Stimulated activated CD4-positive, alpha-beta T cell treated with anti-CD3 and anti-CD28 coated beads, TNF-alpha, amount 100 ng/mL, for 1 hour (primary cell): Measurements from ENCODE around the gene IFNG.

Experiments used
- DNase-seq, 3 donors: peaks; one replicate each; pipeline ENCODE4 v3.0.0-alpha.2; 2020; ENCODE audit warnings: low read depth in 3 of 3, low spot score in 1 of 3

IFNG gene

GRCh38 chr12:68169213-68169889 is 9.8 kb upstream of the IFNG start:
- no peak for DNase-seq

GRCh38 chr12:68166317-68166831 is 6.8 kb upstream of the IFNG start:
- no peak for DNase-seq

- DNase-seq = no peak
Measured at GRCh38 chr12:68163560-68164081, 4.1 kb upstream of the IFNG start.

GRCh38 chr12:68162374-68162773 is 2.8 kb upstream of the IFNG start:
- no peak for DNase-seq

GRCh38 chr12:68158432-68158831 is 1.1 kb downstream of the IFNG start:
- DNase-seq = no peak

GRCh38 chr12:68157380-68157779 is 2.2 kb downstream of the IFNG start:
- no peak for DNase-seq

GRCh38 chr12:68156636-68157035 is 2.9 kb downstream of the IFNG start:
- DNase-seq = no peak

- DNase-seq = no peak
Measured at GRCh38 chr12:68154779-68155178, 4.8 kb downstream of the IFNG start.

GRCh38 chr12:68148261-68148951 is 11.1 kb downstream of the IFNG start:
- DNase-seq = no peak

- no peak for DNase-seq
Measured at GRCh38 chr12:68140556-68140955, 19.0 kb downstream of the IFNG start.

GRCh38 chr12:68139941-68140340 is 19.6 kb downstream of the IFNG start:
- DNase-seq = no peak

GRCh38 chr12:68139001-68139400 is 20.5 kb downstream of the IFNG start:
- no peak for DNase-seq

- no peak for DNase-seq
Measured at GRCh38 chr12:68138480-68138879, 21.1 kb downstream of the IFNG start.

GRCh38 chr12:68137335-68137830 is 22.2 kb downstream of the IFNG start:
- DNase-seq = no peak

- no peak for DNase-seq
Measured at GRCh38 chr12:68135520-68135919, 24.0 kb downstream of the IFNG start.

GRCh38 chr12:68131867-68132414 is 27.6 kb downstream of the IFNG start:
- DNase-seq = no peak

GRCh38 chr12:68129979-68130378 is 29.6 kb downstream of the IFNG start:
- DNase-seq = no peak

- DNase-seq = no peak
Measured at GRCh38 chr12:68122236-68122920, 37.2 kb downstream of the IFNG start.

GRCh38 chr12:68121143-68121542 is 38.4 kb downstream of the IFNG start:
- DNase-seq = no peak

GRCh38 chr12:68119724-68120211 is 39.8 kb downstream of the IFNG start:
- DNase-seq = peak in 1 of 3 donors; percentile 36

GRCh38 chr12:68119250-68119649 is 40.3 kb downstream of the IFNG start:
- no peak for DNase-seq
